SU-DHL-6 (cell line): ENCODE measurements around the gene XYLT1.

ENCODE experiments used
- EZH2phosphoT487 ChIP-seq: fragments of 200-600 bp; sonication (generic), shearing (Covaris generic); conservative IDR thresholded peaks from 2 replicates; pipeline ENCODE4 v1.6.1; 2018; ENCODE audit warnings: mild to moderate bottlenecking, antibody characterized with exemption, low read length, moderate library complexity, mixed read lengths
- TF ChIP-seq, protein P1 (sequence below): fragments of 200-600 bp; sonication (generic); IDR thresholded peaks from one replicate; pipeline ENCODE4 v1.5.1; 2017; ENCODE audit warnings: antibody characterized with exemption, mild to moderate bottlenecking, low read length, moderate library complexity; ENCODE audit not compliant: insufficient read depth, poor library complexity, severe bottlenecking

DNA sequence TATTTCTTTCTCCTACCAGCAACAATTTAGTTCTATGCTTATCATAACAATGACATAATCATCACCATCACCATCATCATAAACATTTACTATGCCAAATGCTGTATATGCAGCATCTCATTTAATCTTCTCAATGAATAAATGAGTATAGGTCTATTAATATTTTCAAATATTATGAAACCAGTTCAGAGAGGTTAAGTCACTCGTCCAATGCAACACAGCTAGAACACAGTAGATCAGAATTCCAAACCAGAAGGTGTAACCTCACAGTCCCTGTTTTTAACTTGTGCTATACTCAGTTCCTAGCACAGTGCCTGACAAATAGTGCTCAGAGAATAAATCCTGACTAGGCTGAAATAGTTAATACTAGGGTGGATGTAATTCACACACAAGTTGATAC is 314.8 kb downstream of the XYLT1 start:
- TF ChIP-seq, protein P1, sequence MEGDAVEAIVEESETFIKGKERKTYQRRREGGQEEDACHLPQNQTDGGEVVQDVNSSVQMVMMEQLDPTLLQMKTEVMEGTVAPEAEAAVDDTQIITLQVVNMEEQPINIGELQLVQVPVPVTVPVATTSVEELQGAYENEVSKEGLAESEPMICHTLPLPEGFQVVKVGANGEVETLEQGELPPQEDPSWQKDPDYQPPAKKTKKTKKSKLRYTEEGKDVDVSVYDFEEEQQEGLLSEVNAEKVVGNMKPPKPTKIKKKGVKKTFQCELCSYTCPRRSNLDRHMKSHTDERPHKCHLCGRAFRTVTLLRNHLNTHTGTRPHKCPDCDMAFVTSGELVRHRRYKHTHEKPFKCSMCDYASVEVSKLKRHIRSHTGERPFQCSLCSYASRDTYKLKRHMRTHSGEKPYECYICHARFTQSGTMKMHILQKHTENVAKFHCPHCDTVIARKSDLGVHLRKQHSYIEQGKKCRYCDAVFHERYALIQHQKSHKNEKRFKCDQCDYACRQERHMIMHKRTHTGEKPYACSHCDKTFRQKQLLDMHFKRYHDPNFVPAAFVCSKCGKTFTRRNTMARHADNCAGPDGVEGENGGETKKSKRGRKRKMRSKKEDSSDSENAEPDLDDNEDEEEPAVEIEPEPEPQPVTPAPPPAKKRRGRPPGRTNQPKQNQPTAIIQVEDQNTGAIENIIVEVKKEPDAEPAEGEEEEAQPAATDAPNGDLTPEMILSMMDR, result no peak
- no peak for TF ChIP-seq EZH2phosphoT487
